Measurements from ENCODE around the gene RAPGEF1.

DNA sequence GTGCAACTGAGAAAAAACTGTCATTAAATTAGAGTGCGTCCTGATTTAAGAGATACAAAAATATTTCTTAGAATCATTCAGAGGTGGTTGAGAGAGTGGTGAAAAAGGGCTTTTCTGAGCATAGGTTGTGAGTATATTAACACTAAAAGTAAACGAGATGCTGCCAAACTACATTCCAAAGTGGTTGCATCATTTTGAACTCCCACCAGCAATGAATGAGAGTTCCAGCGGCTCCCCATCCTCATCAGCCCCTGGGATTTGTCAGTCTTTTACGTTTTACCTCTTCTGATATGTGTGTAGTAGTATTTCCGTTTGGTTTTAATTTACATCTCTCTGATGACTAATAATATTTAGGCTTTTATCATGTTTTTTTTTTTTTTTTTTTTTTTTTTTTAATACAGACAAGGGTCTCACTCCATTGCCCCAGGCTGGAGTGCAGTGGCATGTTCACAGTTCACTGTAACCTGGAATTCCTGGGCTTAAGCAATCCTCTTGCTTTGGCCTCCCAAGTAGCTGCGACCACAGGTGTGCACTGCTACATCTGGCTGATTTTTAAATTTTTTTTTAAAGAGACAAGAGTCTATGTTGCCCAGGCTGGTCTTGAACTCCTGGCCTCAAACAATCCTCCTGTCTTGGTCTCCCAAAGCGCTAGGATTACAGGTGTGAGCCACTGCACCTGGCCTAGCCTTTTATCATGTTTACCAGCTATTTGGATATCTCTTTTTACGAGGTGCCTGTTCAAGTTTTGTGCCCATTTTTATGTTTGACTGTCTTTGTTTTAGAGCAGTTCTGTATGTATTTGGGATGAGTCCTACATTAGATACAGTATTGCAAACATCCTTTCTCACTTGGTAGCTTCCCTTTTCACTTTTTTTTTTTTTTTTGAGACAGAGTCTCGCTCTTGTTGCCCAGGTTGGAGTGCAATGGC, 177.6 kb downstream of the RAPGEF1 start:
- TF ChIP-seq CTCF (IDR thresholded peaks at IDR 0.05) (no peak), EHMT2 (IDR thresholded peaks at IDR 0.05; ENCODE audit: low read depth) (no peak), RAD21 (conservative IDR thresholded peaks at IDR 0.05 in 1 of 2, IDR thresholded peaks at IDR 0.05 in 1 of 2) (no peak), POLR2A (IDR thresholded peaks at IDR 0.05; ENCODE audit: low read length) (no peak), CHD2 (IDR thresholded peaks at IDR 0.05; ENCODE audit: low read length, partially characterized antibody) (no peak), USF2 (IDR thresholded peaks at IDR 0.05) (no peak), CEBPB (IDR thresholded peaks at IDR 0.05) (no peak)
